Measurements from ENCODE around the gene ZNF844.

Gene ZNF844

DNA sequence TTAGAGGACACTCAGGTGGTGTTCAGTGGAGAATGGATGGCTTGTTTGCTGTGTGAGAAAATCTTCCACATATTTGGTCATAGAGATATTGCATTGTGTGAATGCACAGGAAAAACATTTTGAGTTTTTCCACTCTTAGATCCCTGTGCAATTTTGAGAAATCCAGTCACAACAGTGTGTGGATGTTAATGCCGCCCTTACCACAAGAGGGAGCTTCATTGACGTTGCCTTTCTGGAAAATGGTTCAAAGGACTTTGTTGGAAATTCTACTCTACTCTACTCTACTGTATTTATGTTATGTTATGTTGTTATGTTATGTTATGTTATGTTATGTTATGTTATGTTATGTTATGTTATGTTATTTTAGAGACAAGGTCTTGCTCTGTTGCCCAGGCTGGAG lies 62.2 kb downstream of the ZNF844 start:
- TF ChIP-seq TAF1 (IDR thresholded peaks at IDR 0.05; ENCODE audit: borderline replicate concordance, insufficient read depth, low read length) (no peak), POLR2AphosphoS5 (IDR thresholded peaks at IDR 0.05; ENCODE audit: low read depth, low read length) (no peak), SIN3A (IDR thresholded peaks at IDR 0.05; ENCODE audit: borderline replicate concordance, insufficient read depth, low read length) (no peak), FOXP2 (optimal IDR thresholded peaks at IDR 0.05; ENCODE audit: borderline replicate concordance, extremely low read depth, extremely low read length, insufficient read depth) (no peak)
- TF ChIP-seq, protein P1, sequence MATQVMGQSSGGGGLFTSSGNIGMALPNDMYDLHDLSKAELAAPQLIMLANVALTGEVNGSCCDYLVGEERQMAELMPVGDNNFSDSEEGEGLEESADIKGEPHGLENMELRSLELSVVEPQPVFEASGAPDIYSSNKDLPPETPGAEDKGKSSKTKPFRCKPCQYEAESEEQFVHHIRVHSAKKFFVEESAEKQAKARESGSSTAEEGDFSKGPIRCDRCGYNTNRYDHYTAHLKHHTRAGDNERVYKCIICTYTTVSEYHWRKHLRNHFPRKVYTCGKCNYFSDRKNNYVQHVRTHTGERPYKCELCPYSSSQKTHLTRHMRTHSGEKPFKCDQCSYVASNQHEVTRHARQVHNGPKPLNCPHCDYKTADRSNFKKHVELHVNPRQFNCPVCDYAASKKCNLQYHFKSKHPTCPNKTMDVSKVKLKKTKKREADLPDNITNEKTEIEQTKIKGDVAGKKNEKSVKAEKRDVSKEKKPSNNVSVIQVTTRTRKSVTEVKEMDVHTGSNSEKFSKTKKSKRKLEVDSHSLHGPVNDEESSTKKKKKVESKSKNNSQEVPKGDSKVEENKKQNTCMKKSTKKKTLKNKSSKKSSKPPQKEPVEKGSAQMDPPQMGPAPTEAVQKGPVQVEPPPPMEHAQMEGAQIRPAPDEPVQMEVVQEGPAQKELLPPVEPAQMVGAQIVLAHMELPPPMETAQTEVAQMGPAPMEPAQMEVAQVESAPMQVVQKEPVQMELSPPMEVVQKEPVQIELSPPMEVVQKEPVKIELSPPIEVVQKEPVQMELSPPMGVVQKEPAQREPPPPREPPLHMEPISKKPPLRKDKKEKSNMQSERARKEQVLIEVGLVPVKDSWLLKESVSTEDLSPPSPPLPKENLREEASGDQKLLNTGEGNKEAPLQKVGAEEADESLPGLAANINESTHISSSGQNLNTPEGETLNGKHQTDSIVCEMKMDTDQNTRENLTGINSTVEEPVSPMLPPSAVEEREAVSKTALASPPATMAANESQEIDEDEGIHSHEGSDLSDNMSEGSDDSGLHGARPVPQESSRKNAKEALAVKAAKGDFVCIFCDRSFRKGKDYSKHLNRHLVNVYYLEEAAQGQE (IDR thresholded peaks at IDR 0.05; ENCODE audit: insufficient read depth in 1 of 2, low read depth in 2 of 2, low read length in 2 of 2), result no peak
